Common myeloid progenitor, CD34-positive (primary cell): Measurements from ENCODE around the gene PMEPA1.

Source experiments
- CTCF ChIA-PET: fragments of 350-600 bp; sonication (Branson Sonifier 250); formaldehyde crosslinking; loops from one replicate; lab custom pipeline; 2021; ENCODE audit warnings: antibody characterized with exemption; lab: Charles Lee
- POLR2A ChIA-PET: fragments of 350-600 bp; sonication (Branson Sonifier 250); formaldehyde crosslinking; loops from one replicate; lab custom pipeline; 2021; ENCODE audit warnings: antibody characterized with exemption; lab: Charles Lee
- DNase-seq, 3 donors: peaks; one replicate each; pipeline versions ENCODE4 v3.0.0 to v3.0.0-alpha.2; 2013
- H3K27ac ChIP-seq, 2 experiments: 1 replicate in 1 of 2; 2 replicates in 1 of 2; pipeline ENCODE4 v1.7.0; 2013; ENCODE audit warnings: inconsistent platforms in 2 of 2, low read length in 2 of 2, mild to moderate bottlenecking in 2 of 2, low read depth in 1 of 2, moderate library complexity in 1 of 2; ENCODE audit not compliant: severe bottlenecking in 2 of 2, insufficient read depth in 1 of 2, poor library complexity in 1 of 2
- H3K27me3 ChIP-seq, 5 experiments: replicated peaks in 2 of 5; 1 replicate in 3 of 5; 2 replicates in 2 of 5; pipeline versions ENCODE4 v1.6.1 to v1.7.0; 2013; ENCODE audit warnings: low read length in 4 of 5, mild to moderate bottlenecking in 2 of 5, moderate library complexity in 2 of 5, inconsistent platforms in 1 of 5; ENCODE audit not compliant: insufficient read depth in 5 of 5, control insufficient read depth in 4 of 5
- H3K36me3 ChIP-seq, 4 experiments: 1 replicate in 2 of 4; 2 replicates in 2 of 4; pipeline versions ENCODE4 v1.6.1 to v1.7.0; 2013; ENCODE audit warnings: low read length in 3 of 4, control low read depth in 1 of 4, mild to moderate bottlenecking in 1 of 4; ENCODE audit not compliant: control insufficient read depth in 4 of 4, insufficient read depth in 4 of 4
- H3K4me1 ChIP-seq, 4 experiments: 1 replicate in 3 of 4; 2 replicates in 1 of 4; pipeline versions ENCODE4 v1.6.1 to v1.7.1; 2013; ENCODE audit warnings: low read length in 3 of 4, mild to moderate bottlenecking in 3 of 4, control low read depth in 1 of 4, inconsistent platforms in 1 of 4, moderate library complexity in 1 of 4; ENCODE audit not compliant: control insufficient read depth in 4 of 4, insufficient read depth in 4 of 4; ENCODE audit errors: control extremely low read depth in 1 of 4
- H3K4me3 ChIP-seq, 7 experiments: 1 replicate in 4 of 7; 2 replicates in 3 of 7; pipeline versions ENCODE4 v1.5.1 to v1.7.0; 2013; ENCODE audit warnings: mild to moderate bottlenecking in 7 of 7, low read length in 6 of 7, moderate library complexity in 6 of 7, inconsistent platforms in 2 of 7, low read depth in 2 of 7, control low read depth in 1 of 7; ENCODE audit not compliant: insufficient read depth in 4 of 7, control insufficient read depth in 1 of 7; ENCODE audit errors: extremely low read depth in 1 of 7
- H3K9me3 ChIP-seq, 5 experiments: 1 replicate in 4 of 5; 2 replicates in 1 of 5; pipeline versions ENCODE4 v1.6.1 to v1.7.1; 2013; ENCODE audit warnings: low read length in 4 of 5, mild to moderate bottlenecking in 2 of 5, inconsistent platforms in 1 of 5, low read depth in 1 of 5, moderate library complexity in 1 of 5; ENCODE audit not compliant: control insufficient read depth in 4 of 5, insufficient read depth in 2 of 5; ENCODE audit errors: control extremely low read depth in 1 of 5
- WGBS: methylation state at CpG from one replicate; pipeline ENCODE4 v1.1.5; 2013; ENCODE audit not compliant: insufficient coverage; 5-methylcytosine and 5-hydroxymethylcytosine counted together

The PMEPA1 gene

DNA sequence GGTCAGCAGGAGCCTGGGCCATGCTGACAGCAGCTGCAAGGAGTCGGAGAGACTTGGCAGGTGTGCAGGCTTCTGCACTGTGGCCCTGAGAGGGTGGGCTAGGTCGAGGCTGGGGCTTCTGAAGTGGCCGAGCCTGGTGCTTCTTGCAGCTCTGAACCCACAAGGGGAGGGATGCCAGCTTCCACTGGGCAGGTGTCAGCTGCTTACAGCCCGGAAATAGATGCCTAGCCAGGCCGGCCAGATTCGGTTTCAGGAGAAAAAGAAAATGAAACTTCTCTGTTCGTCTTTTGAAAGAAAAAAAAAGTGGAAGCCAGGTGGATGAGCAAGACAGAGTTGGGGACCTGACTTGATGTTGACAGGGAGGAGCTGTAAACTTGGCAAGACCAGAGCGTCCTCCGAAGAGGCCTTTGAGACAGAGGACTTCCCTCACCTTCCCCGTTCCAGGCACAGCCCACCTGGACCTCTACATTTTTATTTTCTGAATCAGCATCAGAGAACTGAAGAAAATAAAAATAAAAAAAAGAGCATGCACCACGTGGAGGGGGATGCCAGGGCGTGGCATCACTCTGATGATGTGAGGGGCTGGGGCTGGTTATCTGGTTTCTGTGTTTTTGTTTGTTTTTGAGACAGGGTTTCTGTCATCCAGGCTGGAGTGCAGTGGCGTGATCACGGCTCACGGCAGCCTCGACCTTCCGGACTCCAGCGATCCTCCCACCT is 89.4 kb downstream of the PMEPA1 start, which contains the start of gene ZBP1:
TSS of gene ZBP1 (minus strand) at position 153 of the 717 bp plus-strand sequence. CDS start at position 22, 131 bp downstream.
- peaks cover 4 to 43% (median 37%) of the 10 kb centered on the region in 4 experiments for H3K4me1 ChIP-seq
- DNase-seq, result peak in 2 of 3 donors; percentile 75 to 79
- 2% methylated on average over 6 of the region's 18 CpGs for WGBS
- peak within 1 kb of the TSS in 5 of 7 experiments; percentile 26 to 60 (median 50) for H3K4me3 ChIP-seq
- peaks cover 0 to 13% (median 2%) of the 10 kb centered on the region in 4 experiments for H3K36me3 ChIP-seq
- ChIA-PET CTCF (interaction anchor here (0.6 to 6.7 kb wide), 10 partner anchors 10 to 379 kb away, joined by 3 to 35 read pairs (median 3); no protein-coding TSS in a partner anchor), POLR2A (no interaction called here)
- H3K9me3 ChIP-seq, result peaks cover 2 to 15% (median 7%) of the 10 kb centered on the region in 5 experiments
- peak within 1 kb of the TSS in 1 of 2 experiments; percentile 52 for H3K27ac ChIP-seq
- H3K27me3 ChIP-seq, result peaks cover 0 to 2% (median 0%) of the 10 kb centered on the region in 5 experiments

DNA sequence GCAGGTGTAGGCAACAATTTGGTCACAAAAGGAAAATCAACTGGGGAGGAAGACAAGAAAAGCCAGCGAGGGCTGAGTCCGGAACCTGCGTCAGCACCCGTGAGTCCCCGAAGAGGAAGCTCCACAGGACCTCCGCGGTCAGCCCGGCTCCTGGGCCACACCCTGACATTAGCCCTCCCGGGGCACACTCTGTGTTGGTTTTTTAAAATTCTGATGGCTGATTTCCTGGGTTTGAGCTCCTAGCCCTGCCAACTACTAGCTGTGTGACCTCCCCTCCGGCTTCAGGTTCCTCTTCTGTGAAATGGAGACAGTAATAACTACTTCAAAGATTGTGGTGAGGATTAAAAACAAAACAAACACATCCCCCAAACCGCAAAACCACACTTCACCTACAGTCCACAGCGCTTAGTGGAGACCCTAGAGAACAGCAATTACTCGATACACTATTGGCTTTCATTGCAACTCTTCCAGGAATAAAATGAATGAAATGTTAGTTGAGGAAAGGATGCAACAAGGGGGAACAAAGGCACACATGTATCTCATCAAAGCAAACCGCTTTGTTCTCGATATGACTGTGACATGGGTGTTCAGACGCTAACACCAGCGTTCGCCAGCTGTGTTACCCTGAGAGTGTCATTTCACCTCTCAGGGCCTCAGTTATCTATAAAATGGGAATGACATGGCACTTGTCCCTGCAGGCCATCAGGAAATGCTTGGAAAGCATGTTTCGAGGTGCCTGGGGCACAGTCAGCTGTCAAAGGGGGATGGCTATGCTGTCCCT is 90.6 kb downstream of the PMEPA1 start:
- ChIA-PET POLR2A (interaction anchor here (0.5 to 1.0 kb wide), 4 partner anchors 9 to 139 kb away, joined by 3 to 4 read pairs (median 3); no protein-coding TSS in a partner anchor), CTCF (interaction anchor here (0.8 to 6.7 kb wide), 7 partner anchors 8 to 91 kb away, joined by 3 to 35 read pairs (median 3); no protein-coding TSS in a partner anchor)
- peaks cover 0 to 6% (median 2%) of the 10 kb centered on the region in 4 experiments for H3K36me3 ChIP-seq
- peak overlapping the region in 1 of 2 experiments; percentile 52 for H3K27ac ChIP-seq
- peaks cover 0 to 5% (median 0%) of the 10 kb centered on the region in 5 experiments for H3K9me3 ChIP-seq
- peak overlapping the region in 5 of 7 experiments; percentile 15 to 60 (median 50) for H3K4me3 ChIP-seq
- peak; percentile 71 to 92 (median 92) for DNase-seq
- H3K27me3 ChIP-seq, result peaks cover 0 to 8% (median 0%) of the 10 kb centered on the region in 5 experiments
- H3K4me1 ChIP-seq, result peaks cover 4 to 43% (median 37%) of the 10 kb centered on the region in 4 experiments
- 17% methylated on average over 13 of the region's 19 CpGs for WGBS

- Histone ChIP-seq H3K4me3 (peak overlapping the region in 4 of 7 experiments; percentile 30 to 60 (median 52)), H3K27ac (peak overlapping the region in 1 of 2 experiments; percentile 52)
- WGBS, result 50% methylated on average over 5 of the region's 6 CpGs
Measured at GRCh38 chr20:57618764-57619050, 91.1 kb downstream of the PMEPA1 start.

DNA sequence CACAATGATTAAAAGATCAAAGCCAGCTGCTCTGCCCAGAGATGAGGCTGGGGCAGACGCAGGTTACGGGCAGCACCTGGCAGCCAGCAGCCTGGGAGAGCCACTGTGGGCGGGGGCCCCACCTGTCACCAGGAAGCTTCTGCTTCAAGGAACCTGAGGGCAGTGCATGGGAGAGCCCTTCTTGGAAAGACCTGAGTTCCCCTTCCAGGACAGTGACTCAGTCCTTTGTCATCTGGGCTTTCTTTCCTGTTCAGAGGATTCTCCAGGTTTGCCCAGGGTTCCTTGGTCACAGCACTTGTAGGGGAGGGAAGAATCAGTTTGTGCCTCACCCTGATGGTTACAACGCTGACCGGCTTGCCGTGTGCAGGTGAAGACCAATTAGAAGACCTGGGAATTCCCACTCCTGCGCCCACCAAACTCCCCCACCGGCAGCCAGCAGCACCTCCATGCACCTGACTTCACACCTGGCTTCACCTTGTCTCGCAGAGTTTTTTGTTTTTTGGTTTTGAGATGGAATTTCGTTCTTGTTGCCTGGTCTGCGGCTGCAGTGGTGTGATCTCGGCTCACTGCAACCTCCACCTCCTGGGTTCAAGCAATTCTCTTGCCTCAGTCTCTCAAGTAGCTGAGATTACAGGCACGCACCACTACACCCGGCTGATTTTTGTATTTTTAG is 91.6 kb downstream of the PMEPA1 start:
- peaks cover 4 to 43% (median 37%) of the 10 kb centered on the region in 4 experiments for H3K4me1 ChIP-seq
- H3K9me3 ChIP-seq, result no peaks in the 10 kb centered on the region
- CTCF ChIA-PET, result interaction anchor here (0.6 to 1.8 kb wide), 3 partner anchors 20 to 1847 kb away, joined by 3 to 10 read pairs (median 5); no protein-coding TSS in a partner anchor
- no peak overlapping the region for H3K27ac ChIP-seq
- 85% methylated on average over 5 of the region's 14 CpGs for WGBS
- H3K27me3 ChIP-seq, result peaks cover 0 to 8% (median 0%) of the 10 kb centered on the region in 5 experiments
- POLR2A ChIA-PET, result interaction anchor here (0.6 to 1.0 kb wide), 3 partner anchors 12 to 286 kb away, joined by 3 to 4 read pairs (median 3); no protein-coding TSS in a partner anchor
- H3K4me3 ChIP-seq, result peak overlapping the region in 2 of 7 experiments; percentile 30 to 60
- peak in 2 of 3 donors; percentile 51 to 52 for DNase-seq
- H3K36me3 ChIP-seq, result no peaks in the 10 kb centered on the region

More at GRCh38 chr20:57618764-57619050, 91.1 kb downstream of the PMEPA1 start:
- H3K4me1 ChIP-seq, result peaks cover 4 to 43% (median 37%) of the 10 kb centered on the region in 4 experiments
- peaks cover 0 to under 1% (median 0%) of the 10 kb centered on the region in 4 experiments for H3K36me3 ChIP-seq
- ChIA-PET CTCF (interaction anchor here (1.0 to 6.7 kb wide), 3 partner anchors 9 to 35 kb away, joined by 3 to 35 read pairs (median 10); no protein-coding TSS in a partner anchor), POLR2A (interaction anchor here (0.5 to 1.0 kb wide), 4 partner anchors 10 to 138 kb away, joined by 3 to 4 read pairs (median 3); no protein-coding TSS in a partner anchor)
- DNase-seq, result no peak
- H3K27me3 ChIP-seq, result peaks cover 0 to 8% (median 0%) of the 10 kb centered on the region in 5 experiments
- H3K9me3 ChIP-seq, result peaks cover 0 to under 1% (median 0%) of the 10 kb centered on the region in 5 experiments

DNA sequence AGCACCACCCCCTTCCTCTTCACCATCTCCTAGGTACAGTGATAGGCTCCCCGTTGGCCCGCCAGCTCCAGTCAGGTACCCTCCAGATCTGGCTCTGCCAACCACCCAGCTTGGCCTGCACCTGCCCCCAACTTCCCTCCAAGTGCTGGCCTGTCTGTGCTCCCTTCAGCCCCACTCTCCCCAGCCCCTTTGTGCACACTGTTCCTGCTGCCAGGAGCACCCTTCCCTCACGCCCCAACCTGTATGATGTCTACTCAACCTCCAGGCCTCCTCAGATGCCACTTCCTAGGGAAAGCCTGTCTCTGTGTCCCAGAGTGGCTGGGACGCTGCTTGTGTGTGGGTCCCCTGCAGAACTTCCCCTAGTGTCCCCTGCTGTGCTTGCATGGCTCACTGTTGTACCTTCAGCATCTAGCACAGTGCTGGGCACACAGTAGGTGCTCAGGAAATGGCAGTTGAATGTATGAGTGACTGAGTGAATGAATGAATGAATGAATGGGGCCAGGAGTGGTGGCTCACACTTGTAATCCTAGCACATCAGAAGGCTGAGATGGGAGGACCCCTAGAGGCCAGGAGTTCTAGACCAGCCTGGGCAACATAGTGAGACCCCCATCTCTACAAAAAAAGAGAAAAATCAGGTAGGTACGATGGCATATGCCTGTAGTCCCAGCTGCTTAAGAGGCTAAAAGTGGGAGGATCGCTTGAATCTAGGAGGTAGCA is 92.6 kb downstream of the PMEPA1 start:
- ChIA-PET POLR2A (interaction anchor here (0.6 kb wide), 2 partner anchors 16 to 287 kb away, joined by 3 read pairs; no protein-coding TSS in a partner anchor), CTCF (interaction anchor here (0.9 to 1.9 kb wide), 3 partner anchors 13 to 21 kb away, joined by 3 to 6 read pairs (median 5); no protein-coding TSS in a partner anchor)
- Histone ChIP-seq H3K36me3 (no peaks in the 10 kb centered on the region), H3K9me3 (no peaks in the 10 kb centered on the region), H3K4me1 (peaks cover 4 to 43% (median 37%) of the 10 kb centered on the region in 4 experiments), H3K27me3 (peaks cover 0 to 10% (median 0%) of the 10 kb centered on the region in 5 experiments), H3K4me3 (no peak overlapping the region), H3K27ac (no peak overlapping the region)
- no peak for DNase-seq
- WGBS, result 92% methylated on average over 5 of the region's 6 CpGs
